ENCODE results near the gene ZSCAN5B. TPM values are rescaled to one million over a fixed set of nuclear protein-coding genes. Genes with fewer than 3 reads are reported as not detected.

Gene ZSCAN5B
- polyA plus RNA-seq, 1 donor from 2014 or later, result 0.24 TPM

DNA sequence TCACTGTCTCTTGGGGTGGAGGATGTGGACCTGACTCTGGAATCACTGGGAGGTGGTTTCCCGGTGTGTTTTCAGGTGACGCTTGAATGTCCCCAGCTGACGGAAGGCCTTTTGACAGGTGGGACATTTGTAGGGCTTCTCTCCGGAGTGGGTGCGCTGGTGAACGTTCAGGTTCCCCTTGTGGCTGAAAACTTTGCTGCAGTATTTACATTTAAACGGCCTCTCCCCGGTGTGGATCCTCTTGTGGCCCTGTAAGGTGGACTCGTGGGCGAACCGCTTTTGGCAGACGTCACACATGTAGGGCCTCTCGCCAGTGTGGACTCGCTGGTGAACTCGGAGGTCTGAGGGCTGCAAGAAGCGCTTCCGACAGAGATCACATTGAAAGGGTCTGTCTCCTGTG lies 7.8 kb downstream of the ZSCAN5B start:
- Histone ChIP-seq H3K9me3 (ENCODE audit: low read length) (no peaks in the 10 kb centered on the region), H3K4me2 (ENCODE audit: low read length) (no peak overlapping the region), H3K9me2 (ENCODE audit: insufficient read depth, low read length) (no peaks in the 10 kb centered on the region), H3F3A (ENCODE audit: insufficient read depth, low read length, poor library complexity, severe bottlenecking) (no peaks in the 10 kb centered on the region), H3K79me2 (replicated peaks; ENCODE audit: insufficient read depth, low read length) (no peaks in the 10 kb centered on the region), H3K27me3 (ENCODE audit: insufficient read depth, low read depth, low read length) (no peaks in the 10 kb centered on the region), H4K20me1 (ENCODE audit: insufficient read depth) (no peaks in the 10 kb centered on the region), H3K36me3 (ENCODE audit: insufficient read depth, low read length) (no peaks in the 10 kb centered on the region), H3K9ac (ENCODE audit: low read length) (no peak overlapping the region), H2AFZ (ENCODE audit: low read depth, low read length) (no peak overlapping the region), H3K4me3 (ENCODE audit: low read length) (no peak overlapping the region), H3K27ac (ENCODE audit: low read length) (no peak overlapping the region)
- no peak for TF ChIP-seq MXI1 (conservative IDR thresholded peaks at IDR 0.05; ENCODE audit: poor library complexity, severe bottlenecking)
- TF ChIP-seq EZH2 (IDR thresholded peaks at IDR 0.05; ENCODE audit: borderline replicate concordance, insufficient read depth, low read length, poor library complexity, severe bottlenecking), result no peak
- no peak for TF ChIP-seq TAF1 (IDR thresholded peaks at IDR 0.05; ENCODE audit: low read depth)
- TF ChIP-seq SMC3 (conservative IDR thresholded peaks at IDR 0.05; ENCODE audit: poor library complexity), result no peak
- no peak for TF ChIP-seq EP300 (conservative IDR thresholded peaks at IDR 0.05; ENCODE audit: poor library complexity, severe bottlenecking)
- TF ChIP-seq, protein P1, sequence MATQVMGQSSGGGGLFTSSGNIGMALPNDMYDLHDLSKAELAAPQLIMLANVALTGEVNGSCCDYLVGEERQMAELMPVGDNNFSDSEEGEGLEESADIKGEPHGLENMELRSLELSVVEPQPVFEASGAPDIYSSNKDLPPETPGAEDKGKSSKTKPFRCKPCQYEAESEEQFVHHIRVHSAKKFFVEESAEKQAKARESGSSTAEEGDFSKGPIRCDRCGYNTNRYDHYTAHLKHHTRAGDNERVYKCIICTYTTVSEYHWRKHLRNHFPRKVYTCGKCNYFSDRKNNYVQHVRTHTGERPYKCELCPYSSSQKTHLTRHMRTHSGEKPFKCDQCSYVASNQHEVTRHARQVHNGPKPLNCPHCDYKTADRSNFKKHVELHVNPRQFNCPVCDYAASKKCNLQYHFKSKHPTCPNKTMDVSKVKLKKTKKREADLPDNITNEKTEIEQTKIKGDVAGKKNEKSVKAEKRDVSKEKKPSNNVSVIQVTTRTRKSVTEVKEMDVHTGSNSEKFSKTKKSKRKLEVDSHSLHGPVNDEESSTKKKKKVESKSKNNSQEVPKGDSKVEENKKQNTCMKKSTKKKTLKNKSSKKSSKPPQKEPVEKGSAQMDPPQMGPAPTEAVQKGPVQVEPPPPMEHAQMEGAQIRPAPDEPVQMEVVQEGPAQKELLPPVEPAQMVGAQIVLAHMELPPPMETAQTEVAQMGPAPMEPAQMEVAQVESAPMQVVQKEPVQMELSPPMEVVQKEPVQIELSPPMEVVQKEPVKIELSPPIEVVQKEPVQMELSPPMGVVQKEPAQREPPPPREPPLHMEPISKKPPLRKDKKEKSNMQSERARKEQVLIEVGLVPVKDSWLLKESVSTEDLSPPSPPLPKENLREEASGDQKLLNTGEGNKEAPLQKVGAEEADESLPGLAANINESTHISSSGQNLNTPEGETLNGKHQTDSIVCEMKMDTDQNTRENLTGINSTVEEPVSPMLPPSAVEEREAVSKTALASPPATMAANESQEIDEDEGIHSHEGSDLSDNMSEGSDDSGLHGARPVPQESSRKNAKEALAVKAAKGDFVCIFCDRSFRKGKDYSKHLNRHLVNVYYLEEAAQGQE (IDR thresholded peaks at IDR 0.05; ENCODE audit: borderline replicate concordance), result no peak
- TF ChIP-seq, protein P2, sequence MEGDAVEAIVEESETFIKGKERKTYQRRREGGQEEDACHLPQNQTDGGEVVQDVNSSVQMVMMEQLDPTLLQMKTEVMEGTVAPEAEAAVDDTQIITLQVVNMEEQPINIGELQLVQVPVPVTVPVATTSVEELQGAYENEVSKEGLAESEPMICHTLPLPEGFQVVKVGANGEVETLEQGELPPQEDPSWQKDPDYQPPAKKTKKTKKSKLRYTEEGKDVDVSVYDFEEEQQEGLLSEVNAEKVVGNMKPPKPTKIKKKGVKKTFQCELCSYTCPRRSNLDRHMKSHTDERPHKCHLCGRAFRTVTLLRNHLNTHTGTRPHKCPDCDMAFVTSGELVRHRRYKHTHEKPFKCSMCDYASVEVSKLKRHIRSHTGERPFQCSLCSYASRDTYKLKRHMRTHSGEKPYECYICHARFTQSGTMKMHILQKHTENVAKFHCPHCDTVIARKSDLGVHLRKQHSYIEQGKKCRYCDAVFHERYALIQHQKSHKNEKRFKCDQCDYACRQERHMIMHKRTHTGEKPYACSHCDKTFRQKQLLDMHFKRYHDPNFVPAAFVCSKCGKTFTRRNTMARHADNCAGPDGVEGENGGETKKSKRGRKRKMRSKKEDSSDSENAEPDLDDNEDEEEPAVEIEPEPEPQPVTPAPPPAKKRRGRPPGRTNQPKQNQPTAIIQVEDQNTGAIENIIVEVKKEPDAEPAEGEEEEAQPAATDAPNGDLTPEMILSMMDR (IDR thresholded peaks at IDR 0.05; ENCODE audit: poor library complexity, severe bottlenecking), result no peak
- TF ChIP-seq RAD21 (conservative IDR thresholded peaks at IDR 0.05), result no peak
- TF ChIP-seq POLR2AphosphoS5 (IDR thresholded peaks at IDR 0.05), result no peak

DNA sequence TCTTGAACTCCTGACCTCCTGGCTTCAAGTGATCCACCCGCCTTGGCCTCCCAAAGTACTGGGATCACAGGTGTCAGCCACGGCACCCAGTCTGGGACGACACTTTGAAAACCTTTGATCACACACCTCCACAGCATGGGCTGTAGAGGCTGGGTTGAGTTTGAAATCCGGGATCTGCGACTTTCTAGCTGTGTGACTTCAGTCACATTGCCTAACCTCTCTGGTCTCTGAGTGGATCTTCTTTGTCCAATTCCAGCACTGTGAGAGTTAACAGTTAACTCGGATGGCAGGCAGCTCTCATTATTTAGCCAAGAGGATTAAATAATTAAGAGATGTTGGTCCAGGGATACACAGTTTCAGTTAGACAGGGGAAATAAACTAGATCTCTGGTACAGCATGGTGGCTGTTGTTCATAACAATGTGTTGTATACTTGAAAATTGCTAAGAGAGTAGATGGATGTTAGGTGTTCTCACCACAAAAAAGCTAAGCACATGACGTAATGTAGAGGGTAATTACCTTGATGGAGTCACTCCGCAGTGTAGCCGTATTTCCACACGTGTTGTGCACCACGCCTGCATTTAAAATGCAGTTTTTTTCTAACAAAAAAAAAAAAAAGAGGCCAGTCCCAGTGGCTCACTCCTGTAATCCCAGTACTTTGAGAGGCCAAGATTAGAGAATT lies 19.9 kb downstream of the ZSCAN5B start:
- Histone ChIP-seq H2AFZ (ENCODE audit: low read depth, low read length) (no peak overlapping the region), H4K20me1 (ENCODE audit: insufficient read depth) (no peaks in the 10 kb centered on the region), H3K9ac (ENCODE audit: low read length) (no peak overlapping the region), H3F3A (ENCODE audit: insufficient read depth, low read length, poor library complexity, severe bottlenecking) (no peaks in the 10 kb centered on the region), H3K4me3 (ENCODE audit: low read length) (no peak overlapping the region), H3K4me2 (ENCODE audit: low read length) (no peak overlapping the region), H3K79me2 (replicated peaks; ENCODE audit: insufficient read depth, low read length) (no peaks in the 10 kb centered on the region), H3K9me3 (ENCODE audit: low read length) (no peaks in the 10 kb centered on the region), H3K27me3 (ENCODE audit: insufficient read depth, low read depth, low read length) (no peaks in the 10 kb centered on the region), H3K36me3 (ENCODE audit: insufficient read depth, low read length) (no peaks in the 10 kb centered on the region), H3K9me2 (ENCODE audit: insufficient read depth, low read length) (no peaks in the 10 kb centered on the region), H3K27ac (ENCODE audit: low read length) (no peak overlapping the region)
- TF ChIP-seq, protein P1 (IDR thresholded peaks at IDR 0.05; ENCODE audit: borderline replicate concordance), result no peak
- TF ChIP-seq RAD21 (conservative IDR thresholded peaks at IDR 0.05) (no peak), MXI1 (conservative IDR thresholded peaks at IDR 0.05; ENCODE audit: poor library complexity, severe bottlenecking) (no peak), POLR2AphosphoS5 (IDR thresholded peaks at IDR 0.05) (no peak), EP300 (conservative IDR thresholded peaks at IDR 0.05; ENCODE audit: poor library complexity, severe bottlenecking) (no peak), SMC3 (conservative IDR thresholded peaks at IDR 0.05; ENCODE audit: poor library complexity) (no peak), TAF1 (IDR thresholded peaks at IDR 0.05; ENCODE audit: low read depth) (no peak), EZH2 (IDR thresholded peaks at IDR 0.05; ENCODE audit: borderline replicate concordance, insufficient read depth, low read length, poor library complexity, severe bottlenecking) (no peak)
- TF ChIP-seq, protein P2 (IDR thresholded peaks at IDR 0.05; ENCODE audit: poor library complexity, severe bottlenecking), result no peak
